HG03460 (cell line): Measurements from ENCODE around the gene CCNY.
A peak's percentile ranks its signal among the peaks of the same experiment; 100 is the strongest.

Experiments
- ATAC-seq: cut with Tn5 transposase; IDR thresholded peaks from one replicate; pipeline ENCODE4 v1.9.1; 2021; ENCODE audit not compliant: unreplicated experiment

CCNY gene

DNA sequence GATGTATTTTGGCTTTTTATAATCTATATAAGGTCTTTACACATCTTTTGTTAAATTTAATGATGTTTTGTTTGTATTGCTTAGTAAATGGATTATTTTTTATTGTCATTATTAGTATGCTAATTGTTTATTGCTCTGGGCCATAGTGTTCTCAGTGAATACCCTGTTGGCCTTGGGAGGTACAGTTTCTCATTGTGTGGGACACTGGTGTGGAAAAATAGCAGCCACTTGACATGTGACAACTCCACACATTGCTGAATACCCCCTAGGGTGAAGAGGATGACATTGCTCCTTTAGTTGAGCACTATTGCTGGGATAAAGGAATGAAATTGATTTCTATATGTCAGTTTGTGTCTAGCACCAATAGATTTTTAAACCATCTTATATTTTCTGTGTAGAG is 130.9 kb downstream of the CCNY start:
- ATAC-seq, result no peak

- ATAC-seq, result no peak
These were observed 134.1 kb downstream of the CCNY start for GRCh38 chr10:35470248-35470924.

- ATAC-seq, result no peak
These were observed 134.6 kb downstream of the CCNY start for GRCh38 chr10:35470925-35471315.

DNA sequence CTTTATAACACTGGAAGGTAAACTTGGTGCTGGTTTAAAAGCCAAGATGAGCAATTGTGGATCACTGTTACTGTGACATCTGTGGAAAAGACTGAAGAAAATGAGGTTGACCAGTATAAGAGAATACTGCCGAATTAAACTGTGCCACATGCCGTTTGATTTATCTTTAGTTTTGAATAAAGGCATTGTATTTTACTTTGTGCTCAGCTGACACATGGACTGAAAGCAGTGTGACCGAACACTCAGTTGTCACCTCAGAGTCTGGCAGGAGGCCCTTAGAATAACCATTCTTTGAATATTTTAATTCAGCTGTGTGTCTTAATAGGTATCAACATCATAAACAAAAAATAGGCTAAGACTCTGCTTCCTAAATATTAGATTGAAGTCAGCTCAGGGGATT is 135.1 kb downstream of the CCNY start:
- ATAC-seq, result no peak

DNA sequence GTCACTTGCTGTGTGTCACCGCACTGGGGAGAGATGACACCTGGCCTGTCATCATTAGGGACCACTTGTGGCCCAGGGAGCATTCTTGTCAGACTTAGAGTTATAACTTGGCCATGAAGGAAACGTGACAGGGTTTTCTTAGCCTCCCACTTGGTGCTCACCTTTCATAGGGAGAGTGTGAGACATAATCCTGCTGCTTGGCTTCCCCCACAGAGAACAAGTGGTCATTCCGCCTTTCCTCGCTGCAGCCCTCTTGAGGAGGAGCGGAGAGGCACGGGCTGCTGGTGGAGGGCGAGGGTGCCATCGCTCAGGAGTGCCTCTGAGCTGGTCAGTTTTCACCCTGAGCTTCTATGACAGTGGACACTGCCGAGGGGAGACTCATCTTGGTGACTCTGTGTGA is 143.8 kb downstream of the CCNY start:
- no peak for ATAC-seq

GRCh38 chr10:35481413-35481812 is 145.1 kb downstream of the CCNY start:
- no peak for ATAC-seq

- no peak for ATAC-seq
These were observed 150.1 kb downstream of the CCNY start for GRCh38 chr10:35486297-35486990.

- no peak for ATAC-seq
These were observed 151.2 kb downstream of the CCNY start for GRCh38 chr10:35487336-35488034.

GRCh38 chr10:35488228-35488627 is 151.9 kb downstream of the CCNY start:
- ATAC-seq, result no peak

GRCh38 chr10:35492386-35493195 is 156.3 kb downstream of the CCNY start:
- no peak for ATAC-seq

- ATAC-seq, result no peak
These were observed 157.1 kb downstream of the CCNY start for GRCh38 chr10:35493196-35494118.

GRCh38 chr10:35495521-35496119 is 159.3 kb downstream of the CCNY start:
- ATAC-seq, result peak; percentile 55

DNA sequence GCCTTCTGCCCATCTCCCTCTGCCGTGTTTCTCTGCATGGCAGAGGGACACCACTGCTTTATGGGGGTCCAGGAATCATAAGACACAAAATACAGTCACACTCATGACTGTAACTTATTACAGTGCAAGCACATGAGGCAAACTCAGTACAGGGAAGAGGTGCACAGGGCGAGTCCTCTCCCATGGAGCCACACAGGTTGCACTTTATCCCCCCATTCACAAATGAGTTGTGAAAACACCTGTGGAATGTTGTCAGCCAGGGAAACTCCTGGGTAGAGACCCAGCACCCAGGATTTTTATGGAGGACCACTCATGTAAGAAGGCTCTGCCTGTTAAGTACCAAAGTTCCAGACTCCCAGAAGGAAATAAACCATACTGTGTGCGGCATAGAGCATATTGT is 161.6 kb downstream of the CCNY start:
- no peak for ATAC-seq

DNA sequence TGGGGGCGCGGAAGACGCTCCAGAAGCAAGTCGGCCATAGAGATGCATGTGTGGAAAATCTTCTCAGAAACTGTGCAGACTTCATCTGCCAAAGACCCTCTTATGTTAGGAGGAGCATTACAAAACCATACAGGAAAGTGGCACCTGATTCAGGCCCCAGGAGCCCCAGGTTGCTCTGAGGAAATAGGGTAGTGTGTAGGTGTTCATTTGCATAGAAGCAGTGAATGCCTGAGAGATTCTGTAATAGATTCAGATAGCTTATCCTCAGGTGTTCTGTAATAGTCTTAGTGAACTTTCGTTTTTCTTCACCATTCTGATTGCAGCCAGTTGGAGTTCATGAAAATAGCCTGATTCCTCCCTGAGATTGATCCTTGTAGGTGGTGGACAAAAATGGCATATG is 162.4 kb downstream of the CCNY start:
- peak; percentile 70 for ATAC-seq

DNA sequence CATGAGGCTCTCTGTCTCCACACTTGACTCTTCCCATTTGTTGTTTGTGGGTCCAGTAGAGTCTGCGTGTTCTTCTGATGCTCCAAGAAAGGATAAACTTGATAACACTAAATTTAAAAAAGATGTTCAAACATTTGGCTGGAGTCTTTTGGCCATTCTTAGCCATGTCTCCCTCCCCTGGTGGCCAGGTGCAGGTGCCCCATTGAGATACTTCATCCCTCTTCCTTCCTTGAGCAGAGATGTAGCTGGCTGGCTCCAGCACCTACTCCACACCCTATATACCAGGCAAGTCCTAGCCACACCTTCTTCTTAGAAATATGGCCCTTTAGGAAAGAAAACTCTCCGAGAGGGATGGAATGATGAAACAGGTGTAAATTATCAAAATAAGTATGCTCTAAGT is 165.6 kb downstream of the CCNY start:
- ATAC-seq, result no peak

GRCh38 chr10:35502692-35503091 is 166.4 kb downstream of the CCNY start:
- no peak for ATAC-seq

DNA sequence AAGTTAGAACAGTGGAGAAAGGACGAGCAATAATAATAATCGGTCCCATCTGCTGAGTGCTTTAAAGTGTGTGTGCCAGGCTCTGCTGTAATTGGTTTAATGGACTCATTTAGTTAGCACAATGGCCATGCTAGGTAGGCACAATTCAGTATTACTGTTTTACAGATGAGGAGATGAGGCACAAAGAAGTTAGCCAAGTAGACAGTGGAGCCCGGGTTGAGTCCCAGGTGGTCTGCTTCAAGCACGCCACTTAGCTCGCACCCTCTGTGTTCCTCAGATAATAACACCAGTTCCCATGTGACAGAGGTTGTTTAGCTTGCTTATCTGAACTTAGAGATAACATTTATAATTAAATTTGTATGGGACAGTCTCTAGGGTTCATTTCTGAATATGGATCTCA is 167.3 kb downstream of the CCNY start:
- ATAC-seq, result no peak

GRCh38 chr10:35504132-35504531 is 167.8 kb downstream of the CCNY start:
- ATAC-seq, result no peak

GRCh38 chr10:35505241-35505873 is 169.0 kb downstream of the CCNY start:
- no peak for ATAC-seq
